ENCODE results near the gene NEU4. TPM values are rescaled to one million over a fixed set of nuclear protein-coding genes. Genes with fewer than 3 reads are reported as not detected.
A peak's percentile ranks its signal among the peaks of the same experiment; 100 is the strongest.

NEU4 gene
- total RNA-seq, 1 donor from 2014 or later: 0.31 TPM

DNA sequence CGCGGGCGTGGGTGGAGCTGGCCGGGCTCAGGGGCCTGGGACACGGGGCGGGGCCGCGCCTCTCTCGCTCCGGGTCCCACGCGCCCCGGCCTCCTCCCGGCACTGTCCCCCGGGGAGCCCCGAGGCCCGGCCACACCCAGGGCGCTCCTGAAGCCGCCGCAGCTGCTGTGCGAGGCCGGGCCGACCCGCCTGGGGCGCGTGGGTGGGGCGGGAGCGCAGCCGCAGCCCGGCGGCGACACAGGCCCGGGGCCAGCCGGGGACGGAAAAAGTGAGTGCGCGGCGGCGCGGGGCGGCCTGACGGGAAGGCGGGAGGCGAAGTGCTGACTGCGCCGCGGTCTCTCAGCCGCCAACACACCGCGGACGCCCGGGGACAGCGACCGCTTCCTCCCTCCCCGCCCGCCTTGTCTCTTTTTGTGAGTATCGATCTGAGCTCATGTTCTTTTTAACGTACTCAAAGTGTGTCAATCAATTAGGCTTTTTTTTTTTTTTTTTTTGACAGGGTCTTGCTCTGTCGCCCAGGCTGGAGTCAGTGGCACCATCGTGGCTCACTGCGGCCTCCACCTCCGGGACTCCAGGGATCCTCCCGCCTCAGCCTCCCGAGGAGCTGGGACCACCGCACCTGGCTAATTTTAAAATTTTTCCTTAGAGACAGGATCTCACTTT lies 35.2 kb downstream of the NEU4 start:
- ChIA-PET CTCF (no interaction called here), POLR2A (interaction anchor here (0.6 to 2.8 kb wide), 15 partner anchors 9 to 528 kb away, joined by 3 to 23 read pairs (median 3); partner anchors contain the start of genes DTYMK, ING5, PDCD1 and RTP5)
- DNase-seq: peak; percentile 79
- peaks cover 30% of the 10 kb centered on the region for H3K4me1 Mint-ChIP-seq
- intact Hi-C loops (cut with micrococcal nuclease): loop anchor here (1.0 to 5.0 kb wide), 3 partner anchors 15 to 110 kb away; partner anchors contain the start of gene D2HGDH
- peak overlapping the region; percentile 66 for H3K27ac Mint-ChIP-seq
- no peak for TF ChIP-seq CTCF (IDR thresholded peaks at IDR 0.05)
- no peaks in the 10 kb centered on the region for H3K36me3 Mint-ChIP-seq (ENCODE audit: low read depth)
- H3K4me3 Mint-ChIP-seq: peak overlapping the region; percentile 80
- H3K27me3 Mint-ChIP-seq: no peaks in the 10 kb centered on the region
- peak; percentile 91 for ATAC-seq (ENCODE audit: low read depth)
- no peaks in the 10 kb centered on the region for H3K9me3 Mint-ChIP-seq

DNA sequence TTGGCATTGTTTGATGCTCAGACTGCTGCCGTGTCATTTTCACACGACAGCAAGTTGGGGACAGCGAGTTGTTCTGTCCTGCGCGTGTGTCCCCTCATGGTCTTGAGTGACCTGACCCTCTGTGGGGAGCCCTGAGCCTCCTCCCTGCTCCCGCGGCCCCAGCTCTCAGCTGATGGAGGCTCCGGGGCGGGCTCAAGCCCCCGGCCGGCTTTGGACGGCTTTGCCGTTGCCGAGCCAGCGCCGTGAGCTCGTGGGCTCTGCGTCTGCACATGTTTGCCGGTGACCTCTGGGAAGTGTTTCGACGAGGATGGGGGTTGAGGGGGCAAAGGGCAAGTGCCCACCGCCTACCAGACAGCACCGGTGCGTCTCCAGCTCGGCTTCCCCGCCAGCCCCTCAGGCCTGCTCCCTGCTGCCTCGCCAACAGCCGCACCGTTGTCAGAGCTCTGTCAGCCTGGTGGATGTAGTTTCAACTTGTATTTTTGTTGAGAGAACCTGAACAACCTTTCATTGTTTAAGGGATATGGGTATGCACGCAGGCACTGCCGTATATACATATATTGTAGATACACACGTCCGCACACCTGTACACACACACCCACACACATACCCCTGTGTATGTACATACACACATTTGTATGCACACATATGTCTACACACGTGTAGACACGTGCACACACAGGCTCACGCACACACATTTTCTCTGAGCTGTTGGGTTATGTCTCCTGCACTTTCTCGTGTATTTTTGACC lies 36.0 kb downstream of the NEU4 start:
- CTCF ChIA-PET: interaction anchor here (1.1 kb wide), 1 partner anchor 34 kb away, joined by 4 read pairs; no protein-coding TSS in a partner anchor
- ATAC-seq (ENCODE audit: low read depth): no peak
- no peak for DNase-seq
- no peak for TF ChIP-seq CTCF (IDR thresholded peaks at IDR 0.05)
- Mint-ChIP-seq H3K27me3 (no peaks in the 10 kb centered on the region), H3K9me3 (no peaks in the 10 kb centered on the region), H3K36me3 (ENCODE audit: low read depth) (no peaks in the 10 kb centered on the region), H3K27ac (peak overlapping the region; percentile 66), H3K4me3 (peak overlapping the region; percentile 80), H3K4me1 (peaks cover 30% of the 10 kb centered on the region)
- POLR2A ChIA-PET: interaction anchor here (0.6 to 2.8 kb wide), 14 partner anchors 8 to 528 kb away, joined by 3 to 23 read pairs (median 3); partner anchors contain the start of genes DTYMK, ING5, PDCD1 and RTP5
- intact Hi-C loops (cut with micrococcal nuclease): loop anchor here (1.0 to 5.0 kb wide), 3 partner anchors 14 to 111 kb away; partner anchors contain the start of gene D2HGDH

DNA sequence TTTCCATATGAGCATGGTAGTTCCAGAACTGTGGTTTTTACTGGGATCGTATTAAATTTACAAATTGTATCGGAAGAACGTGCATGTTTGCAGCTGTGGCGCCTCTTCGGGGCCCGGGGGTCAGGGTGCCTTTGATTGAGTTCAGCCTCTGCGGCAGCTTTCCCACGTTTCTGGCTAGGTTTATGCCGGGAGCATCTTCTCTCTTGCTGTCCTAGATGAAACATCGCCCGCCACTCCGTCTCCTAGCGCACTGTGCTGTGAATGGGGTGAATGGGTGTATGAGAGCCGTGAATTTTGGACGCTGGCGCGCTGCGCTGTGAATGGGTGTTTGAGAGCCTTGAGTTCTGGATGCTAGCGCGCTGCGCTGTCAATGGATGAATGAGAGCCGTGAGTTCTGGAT lies 37.4 kb downstream of the NEU4 start:
- intact Hi-C loops (cut with micrococcal nuclease): no loop called here
- no peak for TF ChIP-seq CTCF (IDR thresholded peaks at IDR 0.05)
- Mint-ChIP-seq H3K27ac (no peak overlapping the region), H3K27me3 (no peaks in the 10 kb centered on the region), H3K9me3 (no peaks in the 10 kb centered on the region), H3K4me1 (peaks cover 30% of the 10 kb centered on the region), H3K36me3 (ENCODE audit: low read depth) (no peaks in the 10 kb centered on the region), H3K4me3 (peak overlapping the region; percentile 15)
- ATAC-seq (ENCODE audit: low read depth) (no peak), DNase-seq (no peak)
- ChIA-PET CTCF (no interaction called here), POLR2A (no interaction called here)

DNA sequence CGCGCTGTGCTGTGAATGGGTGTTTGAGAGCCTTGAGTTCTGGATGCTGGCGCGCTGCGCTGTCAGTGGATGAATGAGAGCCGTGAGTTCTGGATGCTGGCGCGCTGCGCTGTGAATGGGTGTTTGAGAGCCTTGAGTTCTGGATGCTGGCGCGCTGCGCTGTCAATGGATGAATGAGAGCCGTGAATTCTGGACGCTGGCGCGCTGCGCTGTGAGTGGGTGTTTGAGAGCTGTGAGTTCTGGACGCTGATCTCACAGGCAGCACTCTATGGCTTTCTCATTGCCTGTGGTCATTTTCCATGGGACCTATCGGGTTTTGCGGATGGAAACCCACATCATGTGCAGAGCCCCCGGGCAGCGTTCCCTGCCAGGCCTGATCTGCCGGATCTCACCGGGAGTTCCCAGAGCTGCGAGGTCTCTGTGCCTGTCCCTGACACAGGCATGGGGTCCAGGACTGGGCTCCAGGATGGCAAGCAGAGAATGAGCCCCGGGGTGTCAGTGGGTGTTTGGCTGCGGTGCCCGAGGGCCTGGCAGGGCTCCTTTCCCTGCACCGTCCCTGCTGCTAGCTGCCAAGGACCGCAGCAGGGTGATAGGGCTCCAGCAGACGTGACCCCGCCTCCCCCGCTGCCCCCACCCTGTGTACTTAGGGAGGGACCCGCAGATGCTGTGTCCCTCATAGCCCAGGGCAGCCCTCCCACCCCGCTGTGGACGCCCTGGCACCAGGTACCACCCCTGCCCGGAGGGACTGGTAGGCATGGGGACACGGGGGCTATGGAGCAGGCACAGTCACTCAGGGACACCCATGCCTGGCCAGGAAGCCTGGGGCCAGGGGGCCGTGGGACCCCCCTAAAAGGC lies 40.0 kb downstream of the NEU4 start:
- no peak for TF ChIP-seq CTCF (IDR thresholded peaks at IDR 0.05)
- H3K4me3 Mint-ChIP-seq: no peak overlapping the region
- peaks cover 18% of the 10 kb centered on the region for H3K4me1 Mint-ChIP-seq
- no peaks in the 10 kb centered on the region for H3K27me3 Mint-ChIP-seq
- DNase-seq (no peak), ATAC-seq (ENCODE audit: low read depth) (no peak)
- no peak overlapping the region for H3K27ac Mint-ChIP-seq
- no peaks in the 10 kb centered on the region for H3K36me3 Mint-ChIP-seq (ENCODE audit: low read depth)
- ChIA-PET CTCF (no interaction called here), POLR2A (no interaction called here)
- no peaks in the 10 kb centered on the region for H3K9me3 Mint-ChIP-seq
- intact Hi-C loops (cut with micrococcal nuclease): no loop called here
